DND-41 (cell line): ENCODE results near the gene SLX4IP.

ENCODE experiments used
- ATAC-seq: fragments of 200-7000 bp; cut with Tn5 transposase; 3 replicates; pipeline ENCODE4 v1.9.1; 2021; ENCODE audit warnings: low read depth; ENCODE audit not compliant: insufficient read depth
- DNase-seq: peaks from one replicate; pipeline ENCODE4 v3.0.0-alpha.2; 2020
- H2AFZ ChIP-seq: 2 replicates; pipeline ENCODE4 v1.6.0; 2012; ENCODE audit warnings: low read depth, low read length
- H3K27ac ChIP-seq: 2 replicates; pipeline ENCODE4 v1.5.1; 2012; ENCODE audit warnings: low read length, inconsistent platforms
- H3K27me3 ChIP-seq: fragments of 200-600 bp; sonication (generic); 2 replicates; pipeline ENCODE4 v1.6.0; 2012; ENCODE audit warnings: low read length, mild to moderate bottlenecking, inconsistent platforms; ENCODE audit not compliant: insufficient read depth, poor library complexity
- H3K36me3 ChIP-seq: 2 replicates; pipeline ENCODE4 v1.5.1; 2012; ENCODE audit warnings: low read length, inconsistent platforms; ENCODE audit not compliant: insufficient read depth
- H3K4me1 ChIP-seq: 2 replicates; pipeline ENCODE4 v1.5.1; 2012; ENCODE audit warnings: mild to moderate bottlenecking, low read length; ENCODE audit not compliant: insufficient read depth
- H3K4me2 ChIP-seq: 2 replicates; pipeline ENCODE4 v1.6.0; 2012; ENCODE audit warnings: mild to moderate bottlenecking, moderate library complexity, low read length, inconsistent platforms; ENCODE audit not compliant: insufficient read depth
- H3K4me3 ChIP-seq, 2 experiments: fragments of 200-600 bp in 1 of 2; shearing (Covaris generic) in 1 of 2; 2 replicates each; pipeline ENCODE4 v1.5.1; 2012 to 2016; ENCODE audit warnings: inconsistent platforms in 2 of 2, low read length in 2 of 2, mild to moderate bottlenecking in 2 of 2, low read depth in 1 of 2, moderate library complexity in 1 of 2
- H3K79me2 ChIP-seq: 2 replicates; pipeline ENCODE4 v1.6.0; 2012; ENCODE audit warnings: low read length, inconsistent platforms; ENCODE audit not compliant: insufficient read depth
- H3K9ac ChIP-seq: 2 replicates; pipeline ENCODE4 v1.6.0; 2012; ENCODE audit warnings: low read depth, mild to moderate bottlenecking, inconsistent platforms, low read length, moderate library complexity
- H3K9me3 ChIP-seq: 2 replicates; pipeline ENCODE4 v1.5.1; 2012; ENCODE audit warnings: low read length, moderate library complexity, mild to moderate bottlenecking, inconsistent platforms; ENCODE audit not compliant: insufficient read depth, severe bottlenecking
- H4K20me1 ChIP-seq: 2 replicates; pipeline ENCODE4 v1.6.0; 2012; ENCODE audit warnings: low read length; ENCODE audit not compliant: insufficient read depth
- CTCF ChIP-seq: IDR thresholded peaks from 2 replicates; pipeline ENCODE4 v1.5.1; 2012; ENCODE audit warnings: borderline replicate concordance, low read length, moderate library complexity, mild to moderate bottlenecking; ENCODE audit not compliant: poor library complexity, severe bottlenecking; ENCODE audit errors: extremely low read depth
- EZH2 ChIP-seq: IDR thresholded peaks from 3 replicates; pipeline ENCODE4 v1.6.1; 2012; ENCODE audit warnings: borderline replicate concordance, low read depth, mild to moderate bottlenecking, moderate library complexity, low read length, inconsistent platforms; ENCODE audit not compliant: severe bottlenecking

The SLX4IP gene

GRCh38 chr20:10556519-10557083 lies 121.5 kb downstream of the SLX4IP start:
- DNase-seq = no peak
- no peak overlapping the region for H3K4me2 ChIP-seq

DNA sequence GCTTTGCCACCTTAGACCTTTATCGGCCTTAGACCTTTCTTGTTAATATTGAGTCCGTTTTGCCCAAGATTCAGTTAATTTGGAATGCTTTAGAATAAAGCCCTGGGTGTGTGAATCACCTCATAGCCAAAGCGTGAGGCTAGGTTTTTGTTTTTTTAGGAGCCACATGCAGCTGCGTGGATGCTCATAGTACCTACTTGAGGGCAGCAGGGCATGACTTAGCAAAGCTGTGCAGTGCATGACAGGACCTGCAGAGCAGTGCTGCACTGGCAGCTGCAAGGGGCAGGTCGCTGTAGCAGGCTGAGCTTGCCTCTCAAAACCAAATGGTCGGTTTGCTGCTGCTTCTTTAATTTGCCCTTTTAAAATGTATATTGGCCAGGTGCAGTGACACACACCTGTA lies 122.6 kb downstream of the SLX4IP start:
- ATAC-seq = peak; percentile 55
- H3K27ac ChIP-seq = no peak overlapping the region
- H3K9ac ChIP-seq = no peak overlapping the region

More at GRCh38 chr20:10556519-10557083, 121.5 kb downstream of the SLX4IP start:
- no peak for ATAC-seq
- Histone ChIP-seq H4K20me1 (peaks cover 11% of the 10 kb centered on the region), H3K27ac (no peak overlapping the region), H2AFZ (no peak overlapping the region), H3K9me3 (no peaks in the 10 kb centered on the region), H3K4me1 (peaks cover 4% of the 10 kb centered on the region; the same call in 1 of the 2 replicates), H3K36me3 (peaks cover 13% of the 10 kb centered on the region; the same call in 1 of the 2 replicates), H3K4me3 (no peak overlapping the region), H3K27me3 (no peaks in the 10 kb centered on the region), H3K79me2 (peaks cover 6% of the 10 kb centered on the region), H3K9ac (no peak overlapping the region)
- no peak for TF ChIP-seq CTCF
- TF ChIP-seq EZH2 = no peak

GRCh38 chr20:10558635-10559187 lies 123.6 kb downstream of the SLX4IP start:
- Histone ChIP-seq H3K9ac (no peak overlapping the region), H2AFZ (no peak overlapping the region), H3K4me1 (peaks cover under 1% of the 10 kb centered on the region; the same call in 1 of the 2 replicates), H3K9me3 (no peaks in the 10 kb centered on the region), H4K20me1 (0 out of 2 replicates have a peak, but pooled peaks cover 6% of the 10 kb centered on the region), H3K27me3 (no peaks in the 10 kb centered on the region), H3K4me3 (no peak overlapping the region), H3K79me2 (peaks cover 3% of the 10 kb centered on the region), H3K27ac (no peak overlapping the region), H3K36me3 (peaks cover 20% of the 10 kb centered on the region), H3K4me2 (no peak overlapping the region)
- no peak for TF ChIP-seq EZH2
- no peak for TF ChIP-seq CTCF
- ATAC-seq (peak; percentile 39; the same call in 1 of the 3 replicates), DNase-seq (no peak)

More for the DNA sequence above, 122.6 kb downstream of the SLX4IP start:
- Histone ChIP-seq H3K4me3 (no peak overlapping the region), H3K79me2 (peaks cover 3% of the 10 kb centered on the region), H2AFZ (no peak overlapping the region), H3K36me3 (peaks cover 20% of the 10 kb centered on the region), H3K4me1 (no peaks in the 10 kb centered on the region), H3K9me3 (no peaks in the 10 kb centered on the region), H4K20me1 (0 out of 2 replicates have a peak, but pooled peaks cover 6% of the 10 kb centered on the region), H3K4me2 (no peak overlapping the region), H3K27me3 (no peaks in the 10 kb centered on the region)
- no peak for DNase-seq
- TF ChIP-seq EZH2 (no peak), CTCF (no peak)
